Measurements from ENCODE around the gene GABRD.

The GABRD gene

DNA sequence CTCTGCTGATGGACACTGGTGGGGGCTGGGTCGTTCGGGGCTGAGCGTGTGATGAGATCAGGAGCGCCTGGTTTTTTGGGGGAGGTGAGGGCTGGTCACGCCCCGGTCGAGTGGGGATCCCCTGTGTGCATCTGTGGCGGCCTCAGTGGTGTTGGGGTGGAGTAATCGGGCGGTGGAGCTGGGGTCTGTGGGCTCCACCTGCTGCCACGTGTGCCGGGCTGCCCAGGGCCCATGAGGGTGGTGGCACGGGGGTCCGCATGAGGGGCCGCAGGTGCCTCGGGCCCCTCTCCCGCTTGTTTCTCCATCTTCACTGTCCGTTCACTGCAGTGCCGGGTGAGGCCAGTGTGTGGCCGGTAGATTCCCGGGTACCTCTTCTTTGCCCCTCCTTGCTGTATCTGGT, 48.2 kb downstream of the GABRD start:
- TF ChIP-seq, protein P1, sequence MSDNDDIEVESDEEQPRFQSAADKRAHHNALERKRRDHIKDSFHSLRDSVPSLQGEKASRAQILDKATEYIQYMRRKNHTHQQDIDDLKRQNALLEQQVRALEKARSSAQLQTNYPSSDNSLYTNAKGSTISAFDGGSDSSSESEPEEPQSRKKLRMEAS (IDR thresholded peaks at IDR 0.05; ENCODE audit: low read depth, low read length) = no peak
- TF ChIP-seq, protein P2, sequence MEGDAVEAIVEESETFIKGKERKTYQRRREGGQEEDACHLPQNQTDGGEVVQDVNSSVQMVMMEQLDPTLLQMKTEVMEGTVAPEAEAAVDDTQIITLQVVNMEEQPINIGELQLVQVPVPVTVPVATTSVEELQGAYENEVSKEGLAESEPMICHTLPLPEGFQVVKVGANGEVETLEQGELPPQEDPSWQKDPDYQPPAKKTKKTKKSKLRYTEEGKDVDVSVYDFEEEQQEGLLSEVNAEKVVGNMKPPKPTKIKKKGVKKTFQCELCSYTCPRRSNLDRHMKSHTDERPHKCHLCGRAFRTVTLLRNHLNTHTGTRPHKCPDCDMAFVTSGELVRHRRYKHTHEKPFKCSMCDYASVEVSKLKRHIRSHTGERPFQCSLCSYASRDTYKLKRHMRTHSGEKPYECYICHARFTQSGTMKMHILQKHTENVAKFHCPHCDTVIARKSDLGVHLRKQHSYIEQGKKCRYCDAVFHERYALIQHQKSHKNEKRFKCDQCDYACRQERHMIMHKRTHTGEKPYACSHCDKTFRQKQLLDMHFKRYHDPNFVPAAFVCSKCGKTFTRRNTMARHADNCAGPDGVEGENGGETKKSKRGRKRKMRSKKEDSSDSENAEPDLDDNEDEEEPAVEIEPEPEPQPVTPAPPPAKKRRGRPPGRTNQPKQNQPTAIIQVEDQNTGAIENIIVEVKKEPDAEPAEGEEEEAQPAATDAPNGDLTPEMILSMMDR (IDR thresholded peaks at IDR 0.05; ENCODE audit: low read depth, low read length) = no peak
- TF ChIP-seq POLR2A (IDR thresholded peaks at IDR 0.05; ENCODE audit: extremely low read depth, insufficient read length) (no peak), MYC (IDR thresholded peaks at IDR 0.05; ENCODE audit: low read depth, low read length) (no peak)
- no peak overlapping the region for H3K4me3 ChIP-seq (ENCODE audit: low read depth, low read length)

DNA sequence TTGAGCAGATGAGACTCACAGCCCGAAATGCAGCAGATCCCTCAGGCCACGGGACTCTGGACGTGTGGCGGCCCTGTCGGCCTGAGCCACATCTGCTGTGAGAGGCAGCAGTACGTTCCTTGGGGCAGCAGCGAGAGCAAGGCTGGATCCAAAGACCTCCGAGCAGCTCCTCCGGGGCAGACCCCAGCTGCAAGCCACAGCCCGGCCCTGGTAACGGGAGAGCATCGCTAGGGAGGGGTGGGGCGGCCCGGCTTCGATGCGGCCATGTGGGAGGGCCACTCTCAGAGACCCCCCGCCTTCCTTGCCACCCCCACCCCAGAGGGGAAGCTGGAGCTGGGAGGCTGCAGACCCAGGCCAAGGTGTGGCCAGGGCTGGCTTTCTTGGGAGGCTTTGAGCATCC, 48.8 kb downstream of the GABRD start:
- H3K4me3 ChIP-seq (ENCODE audit: low read depth, low read length) = no peak overlapping the region
- no peak for DNase-seq (ENCODE audit: low read depth)
- no peak for TF ChIP-seq MYC (IDR thresholded peaks at IDR 0.05; ENCODE audit: low read depth, low read length)
- TF ChIP-seq, protein P2 (IDR thresholded peaks at IDR 0.05; ENCODE audit: low read depth, low read length) = no peak
- TF ChIP-seq, protein P1 (IDR thresholded peaks at IDR 0.05; ENCODE audit: low read depth, low read length) = no peak
- no peak for TF ChIP-seq POLR2A (IDR thresholded peaks at IDR 0.05; ENCODE audit: extremely low read depth, insufficient read length)

More for the DNA sequence above, 48.2 kb downstream of the GABRD start:
- DNase-seq (ENCODE audit: low read depth) = no peak

DNA sequence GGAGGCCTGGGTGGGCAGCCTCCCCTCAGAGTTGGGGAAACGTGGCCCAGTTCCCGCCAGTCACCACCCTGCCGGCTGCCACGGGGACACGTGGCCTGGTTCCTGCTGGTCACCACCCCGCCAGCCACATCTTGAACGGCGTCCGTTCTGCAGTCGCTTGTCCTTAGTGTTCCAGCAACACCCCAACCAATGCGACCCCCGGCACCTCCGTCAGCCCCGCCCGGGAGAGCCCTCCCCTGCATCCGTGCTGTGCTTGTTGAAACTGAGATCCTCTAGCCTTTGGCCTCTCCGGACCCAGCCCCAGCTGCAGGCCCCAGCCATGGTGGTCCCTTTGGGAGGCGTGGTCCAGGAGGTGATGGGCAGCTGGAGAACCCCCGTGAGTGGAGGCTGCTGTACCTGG, 49.8 kb downstream of the GABRD start:
- TF ChIP-seq MYC (IDR thresholded peaks at IDR 0.05; ENCODE audit: low read depth, low read length) (no peak), POLR2A (IDR thresholded peaks at IDR 0.05; ENCODE audit: extremely low read depth, insufficient read length) (no peak)
- TF ChIP-seq, protein P1 (IDR thresholded peaks at IDR 0.05; ENCODE audit: low read depth, low read length) = no peak
- TF ChIP-seq, protein P2 (IDR thresholded peaks at IDR 0.05; ENCODE audit: low read depth, low read length) = no peak
- no peak overlapping the region for H3K4me3 ChIP-seq (ENCODE audit: low read depth, low read length)
- DNase-seq (ENCODE audit: low read depth) = no peak

DNA sequence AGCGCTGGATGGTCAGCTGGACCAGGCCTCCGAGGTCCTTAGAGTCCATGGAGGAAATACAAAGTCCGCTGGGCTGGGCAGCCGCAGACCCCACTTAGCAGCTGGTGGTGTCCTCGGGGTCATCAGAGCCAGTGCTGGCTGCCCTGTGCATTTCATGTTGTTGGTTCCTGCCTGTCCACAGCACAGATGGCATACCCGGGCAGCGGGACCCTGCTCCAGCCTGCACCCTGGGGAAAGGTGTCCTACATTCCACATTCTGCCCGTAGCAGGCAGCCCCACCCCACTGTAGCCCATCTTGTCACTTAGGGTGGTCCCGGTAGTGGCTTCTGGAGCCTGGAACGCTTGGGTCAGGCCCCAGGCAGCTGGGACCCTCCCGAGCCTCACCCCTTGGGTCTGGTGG, 50.9 kb downstream of the GABRD start:
- DNase-seq (ENCODE audit: low read depth) = no peak
- TF ChIP-seq, protein P2 (IDR thresholded peaks at IDR 0.05; ENCODE audit: low read depth, low read length) = no peak
- TF ChIP-seq, protein P1 (IDR thresholded peaks at IDR 0.05; ENCODE audit: low read depth, low read length) = no peak
- H3K4me3 ChIP-seq (ENCODE audit: low read depth, low read length) = no peak overlapping the region

DNA sequence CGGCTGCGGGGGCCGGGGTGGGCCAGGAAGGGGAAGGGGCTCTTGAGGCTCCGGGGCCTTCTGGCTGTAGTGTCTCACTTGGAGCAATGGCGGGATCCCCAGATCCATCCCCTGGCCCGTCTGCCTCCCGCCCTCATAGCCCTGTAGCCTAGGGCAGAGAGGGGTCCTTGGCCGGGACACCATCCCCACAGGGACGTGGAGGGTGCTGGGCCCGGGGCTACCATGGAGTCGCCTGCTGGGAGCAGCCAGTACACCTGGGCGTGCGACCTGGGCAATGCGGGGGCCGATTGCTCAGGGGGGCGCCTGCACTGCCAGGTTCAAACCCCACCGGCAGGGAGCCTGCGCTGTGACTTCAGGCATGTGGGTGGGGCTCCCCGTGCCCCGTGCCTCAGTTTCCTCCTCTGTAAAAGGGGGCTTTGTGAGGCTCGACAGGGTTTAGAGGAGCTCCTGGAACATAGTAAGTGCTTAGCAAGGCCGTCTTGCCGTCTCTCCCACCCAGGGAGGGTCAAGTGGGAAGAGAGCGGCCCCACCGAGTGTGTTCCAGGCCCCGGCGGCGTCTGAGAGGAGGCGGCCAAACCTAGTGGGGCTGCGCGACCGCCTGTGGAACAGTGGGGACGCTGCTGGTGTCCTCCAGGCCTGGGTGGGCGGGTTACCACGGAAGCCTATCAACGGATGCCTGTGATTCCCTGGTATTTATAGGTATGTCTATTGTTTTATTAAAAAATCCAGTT, 51.8 kb downstream of the GABRD start:
- DNase-seq (ENCODE audit: low read depth) = no peak
- TF ChIP-seq, protein P1 (IDR thresholded peaks at IDR 0.05; ENCODE audit: low read depth, low read length) = no peak
- no peak for TF ChIP-seq POLR2A (IDR thresholded peaks at IDR 0.05; ENCODE audit: extremely low read depth, insufficient read length)
- no peak for TF ChIP-seq MYC (IDR thresholded peaks at IDR 0.05; ENCODE audit: low read depth, low read length)
- TF ChIP-seq, protein P2 (IDR thresholded peaks at IDR 0.05; ENCODE audit: low read depth, low read length) = no peak
- H3K4me3 ChIP-seq (ENCODE audit: low read depth, low read length) = no peak overlapping the region
